ENCODE data around the gene LRRC75B. TPM values are rescaled to one million over a fixed set of nuclear protein-coding genes. Genes with fewer than 3 reads are reported as not detected.
A peak's percentile ranks its signal among the peaks of the same experiment; 100 is the strongest.

Gene LRRC75B
- total and polyA plus RNA-seq, 2 of the 13 experiments (the other 11 are each of a cell fraction or from before 2014, with no cell fraction given), result 11.8 to 34.8 TPM

GRCh38 chr22:24550028-24550901, 42.6 kb downstream of the LRRC75B start (continued):
- TF ChIP-seq SMARCC2 (IDR thresholded peaks at IDR 0.05), result peak; percentile 47; the same call in 1 of the 2 replicates
- TF ChIP-seq ZNF44 (CRISPR knock-in tag; IDR thresholded peaks at IDR 0.05), result no peak
- no peak for TF ChIP-seq ZNF597 (CRISPR knock-in tag; IDR thresholded peaks at IDR 0.05)
- TF ChIP-seq, protein P1, sequence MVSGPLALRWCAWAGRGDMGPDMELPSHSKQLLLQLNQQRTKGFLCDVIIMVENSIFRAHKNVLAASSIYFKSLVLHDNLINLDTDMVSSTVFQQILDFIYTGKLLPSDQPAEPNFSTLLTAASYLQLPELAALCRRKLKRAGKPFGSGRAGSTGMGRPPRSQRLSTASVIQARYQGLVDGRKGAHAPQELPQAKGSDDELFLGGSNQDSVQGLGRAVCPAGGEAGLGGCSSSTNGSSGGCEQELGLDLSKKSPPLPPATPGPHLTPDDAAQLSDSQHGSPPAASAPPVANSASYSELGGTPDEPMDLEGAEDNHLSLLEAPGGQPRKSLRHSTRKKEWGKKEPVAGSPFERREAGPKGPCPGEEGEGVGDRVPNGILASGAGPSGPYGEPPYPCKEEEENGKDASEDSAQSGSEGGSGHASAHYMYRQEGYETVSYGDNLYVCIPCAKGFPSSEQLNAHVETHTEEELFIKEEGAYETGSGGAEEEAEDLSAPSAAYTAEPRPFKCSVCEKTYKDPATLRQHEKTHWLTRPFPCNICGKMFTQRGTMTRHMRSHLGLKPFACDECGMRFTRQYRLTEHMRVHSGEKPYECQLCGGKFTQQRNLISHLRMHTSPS (CRISPR knock-in tag; IDR thresholded peaks at IDR 0.05; ENCODE audit: low read depth), result peak; percentile 98
- TF ChIP-seq, protein P2, sequence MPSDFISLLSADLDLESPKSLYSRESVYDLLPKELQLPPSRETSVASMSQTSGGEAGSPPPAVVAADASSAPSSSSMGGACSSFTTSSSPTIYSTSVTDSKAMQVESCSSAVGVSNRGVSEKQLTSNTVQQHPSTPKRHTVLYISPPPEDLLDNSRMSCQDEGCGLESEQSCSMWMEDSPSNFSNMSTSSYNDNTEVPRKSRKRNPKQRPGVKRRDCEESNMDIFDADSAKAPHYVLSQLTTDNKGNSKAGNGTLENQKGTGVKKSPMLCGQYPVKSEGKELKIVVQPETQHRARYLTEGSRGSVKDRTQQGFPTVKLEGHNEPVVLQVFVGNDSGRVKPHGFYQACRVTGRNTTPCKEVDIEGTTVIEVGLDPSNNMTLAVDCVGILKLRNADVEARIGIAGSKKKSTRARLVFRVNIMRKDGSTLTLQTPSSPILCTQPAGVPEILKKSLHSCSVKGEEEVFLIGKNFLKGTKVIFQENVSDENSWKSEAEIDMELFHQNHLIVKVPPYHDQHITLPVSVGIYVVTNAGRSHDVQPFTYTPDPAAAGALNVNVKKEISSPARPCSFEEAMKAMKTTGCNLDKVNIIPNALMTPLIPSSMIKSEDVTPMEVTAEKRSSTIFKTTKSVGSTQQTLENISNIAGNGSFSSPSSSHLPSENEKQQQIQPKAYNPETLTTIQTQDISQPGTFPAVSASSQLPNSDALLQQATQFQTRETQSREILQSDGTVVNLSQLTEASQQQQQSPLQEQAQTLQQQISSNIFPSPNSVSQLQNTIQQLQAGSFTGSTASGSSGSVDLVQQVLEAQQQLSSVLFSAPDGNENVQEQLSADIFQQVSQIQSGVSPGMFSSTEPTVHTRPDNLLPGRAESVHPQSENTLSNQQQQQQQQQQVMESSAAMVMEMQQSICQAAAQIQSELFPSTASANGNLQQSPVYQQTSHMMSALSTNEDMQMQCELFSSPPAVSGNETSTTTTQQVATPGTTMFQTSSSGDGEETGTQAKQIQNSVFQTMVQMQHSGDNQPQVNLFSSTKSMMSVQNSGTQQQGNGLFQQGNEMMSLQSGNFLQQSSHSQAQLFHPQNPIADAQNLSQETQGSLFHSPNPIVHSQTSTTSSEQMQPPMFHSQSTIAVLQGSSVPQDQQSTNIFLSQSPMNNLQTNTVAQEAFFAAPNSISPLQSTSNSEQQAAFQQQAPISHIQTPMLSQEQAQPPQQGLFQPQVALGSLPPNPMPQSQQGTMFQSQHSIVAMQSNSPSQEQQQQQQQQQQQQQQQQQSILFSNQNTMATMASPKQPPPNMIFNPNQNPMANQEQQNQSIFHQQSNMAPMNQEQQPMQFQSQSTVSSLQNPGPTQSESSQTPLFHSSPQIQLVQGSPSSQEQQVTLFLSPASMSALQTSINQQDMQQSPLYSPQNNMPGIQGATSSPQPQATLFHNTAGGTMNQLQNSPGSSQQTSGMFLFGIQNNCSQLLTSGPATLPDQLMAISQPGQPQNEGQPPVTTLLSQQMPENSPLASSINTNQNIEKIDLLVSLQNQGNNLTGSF (CRISPR knock-in tag; IDR thresholded peaks at IDR 0.05), result no peak
- TF ChIP-seq GPN1 (CRISPR knock-in tag; IDR thresholded peaks at IDR 0.05; ENCODE audit: borderline replicate concordance), result no peak
- no peak for TF ChIP-seq GZF1 (CRISPR knock-in tag; IDR thresholded peaks at IDR 0.05)
- TF ChIP-seq ZNF841 (CRISPR knock-in tag; IDR thresholded peaks at IDR 0.05; ENCODE audit: borderline replicate concordance), result no peak
- TF ChIP-seq ZNF234 (CRISPR knock-in tag; conservative IDR thresholded peaks at IDR 0.05), result no peak
- peak; percentile 71 for TF ChIP-seq SP5 (CRISPR knock-in tag; IDR thresholded peaks at IDR 0.05; ENCODE audit: borderline replicate concordance, low read depth)
- peak; percentile 97 for TF ChIP-seq PHF21A (CRISPR knock-in tag; IDR thresholded peaks at IDR 0.05)
- peak; percentile 67; the same call in 1 of the 2 replicates for TF ChIP-seq ARID3A (IDR thresholded peaks at IDR 0.05; ENCODE audit: low read depth, low read length)
- peak; percentile 64 for TF ChIP-seq PPARG (CRISPR knock-in tag; conservative IDR thresholded peaks at IDR 0.05)
- TF ChIP-seq, protein P3, sequence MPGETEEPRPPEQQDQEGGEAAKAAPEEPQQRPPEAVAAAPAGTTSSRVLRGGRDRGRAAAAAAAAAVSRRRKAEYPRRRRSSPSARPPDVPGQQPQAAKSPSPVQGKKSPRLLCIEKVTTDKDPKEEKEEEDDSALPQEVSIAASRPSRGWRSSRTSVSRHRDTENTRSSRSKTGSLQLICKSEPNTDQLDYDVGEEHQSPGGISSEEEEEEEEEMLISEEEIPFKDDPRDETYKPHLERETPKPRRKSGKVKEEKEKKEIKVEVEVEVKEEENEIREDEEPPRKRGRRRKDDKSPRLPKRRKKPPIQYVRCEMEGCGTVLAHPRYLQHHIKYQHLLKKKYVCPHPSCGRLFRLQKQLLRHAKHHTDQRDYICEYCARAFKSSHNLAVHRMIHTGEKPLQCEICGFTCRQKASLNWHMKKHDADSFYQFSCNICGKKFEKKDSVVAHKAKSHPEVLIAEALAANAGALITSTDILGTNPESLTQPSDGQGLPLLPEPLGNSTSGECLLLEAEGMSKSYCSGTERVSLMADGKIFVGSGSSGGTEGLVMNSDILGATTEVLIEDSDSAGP (CRISPR knock-in tag; IDR thresholded peaks at IDR 0.05; ENCODE audit: borderline replicate concordance), result peak; percentile 88

Data from HepG2 (cell line).